Stomach (tissue), 4 donors: ENCODE results near the gene MTHFD1.

Experiments
- CTCF ChIP-seq, 7 experiments: fragments of 450-650 bp in 4 of 7; fragments of 200-600 bp in 3 of 7; sonication (generic) in 3 of 7; IDR thresholded peaks; one replicate each; pipeline ENCODE4 v1.5.1; 2016 to 2019; ENCODE audit warnings: antibody characterized with exemption in 7 of 7, control low read depth in 2 of 7, mild to moderate bottlenecking in 1 of 7
- POLR2A ChIP-seq, 4 donors: fragments of 450-650 bp; IDR thresholded peaks; one replicate each; pipeline ENCODE4 v1.6.1; 2016; ENCODE audit warnings: antibody characterized with exemption in 4 of 4, control low read depth in 2 of 4, mild to moderate bottlenecking in 1 of 4, moderate library complexity in 1 of 4

- TF ChIP-seq CTCF (IDR thresholded peaks at IDR 0.05): no peak
- TF ChIP-seq POLR2A (IDR thresholded peaks at IDR 0.05): no peak
These were observed 6.3 kb downstream of the MTHFD1 start for GRCh38 chr14:64394423-64394822.
